Tibial artery (tissue), 4 donors: ENCODE results near the gene TMC3.

ENCODE experiments used
- DNase-seq, 2 donors: peaks; one replicate each; pipeline ENCODE4 v3.0.0-alpha.2; 2019
- H3K27ac ChIP-seq, 2 donors: fragments of 200-600 bp; sonication (generic) in 1 of 2; 1 replicate in 1 of 2; 2 replicates in 1 of 2; pipeline ENCODE4 v1.5.1; 2018 to 2019; ENCODE audit warnings: mild to moderate bottlenecking in 1 of 2
- H3K27me3 ChIP-seq, 2 donors: fragments of 200-600 bp; sonication (generic) in 1 of 2; one replicate each; pipeline versions ENCODE4 v1.5.1 to v1.6.0; 2016 to 2019
- H3K36me3 ChIP-seq, 3 donors: fragments of 200-600 bp; sonication (generic) in 2 of 3; one replicate each; pipeline ENCODE4 v1.5.1; 2016 to 2019; ENCODE audit warnings: mild to moderate bottlenecking in 2 of 3
- H3K4me1 ChIP-seq, 4 donors: fragments of 200-600 bp; sonication (generic) in 2 of 4; 1 replicate in 3 of 4; 2 replicates in 1 of 4; pipeline ENCODE4 v1.5.1; 2016 to 2019
- H3K4me3 ChIP-seq, 2 donors: fragments of 200-600 bp; sonication (generic) in 1 of 2; 1 replicate in 1 of 2; 2 replicates in 1 of 2; pipeline ENCODE4 v1.5.1; 2018 to 2019; ENCODE audit warnings: mild to moderate bottlenecking in 2 of 2
- H3K9me3 ChIP-seq, 3 donors: fragments of 200-600 bp; sonication (generic) in 1 of 3; one replicate each; pipeline ENCODE4 v1.5.1; 2016 to 2019
- intact Hi-C: fragments of 100-400 bp; cut with DNase I; formaldehyde crosslinking; loops from one replicate; pipeline ENCODE4 v1.15.0; 2023; ENCODE audit warnings: low total_unique reads
- TF ChIP-seq, protein P1 (sequence below), 2 experiments: fragments of 200-600 bp in 1 of 2; fragments of 450-650 bp in 1 of 2; IDR thresholded peaks; one replicate each; pipeline ENCODE4 v1.5.1; 2017 to 2019; ENCODE audit warnings: antibody characterized with exemption in 2 of 2, mild to moderate bottlenecking in 1 of 2, moderate library complexity in 1 of 2

The TMC3 gene

GRCh38 chr15:81297603-81298575 lies 76.1 kb downstream of the TMC3 start:
- peak overlapping the region in 1 of 2 donors; percentile 26 for H3K4me3 ChIP-seq
- DNase-seq = peak in 1 of 2 donors; percentile 50
- no peaks in the 10 kb centered on the region for H3K27me3 ChIP-seq
- peaks cover 0 to 13% (median 1%) of the 10 kb centered on the region in 4 donors for H3K4me1 ChIP-seq
- intact Hi-C loops = no loop called here
- peak overlapping the region in 1 of 2 donors; percentile 29 for H3K27ac ChIP-seq
- no peaks in the 10 kb centered on the region for H3K9me3 ChIP-seq
- TF ChIP-seq, protein P1, sequence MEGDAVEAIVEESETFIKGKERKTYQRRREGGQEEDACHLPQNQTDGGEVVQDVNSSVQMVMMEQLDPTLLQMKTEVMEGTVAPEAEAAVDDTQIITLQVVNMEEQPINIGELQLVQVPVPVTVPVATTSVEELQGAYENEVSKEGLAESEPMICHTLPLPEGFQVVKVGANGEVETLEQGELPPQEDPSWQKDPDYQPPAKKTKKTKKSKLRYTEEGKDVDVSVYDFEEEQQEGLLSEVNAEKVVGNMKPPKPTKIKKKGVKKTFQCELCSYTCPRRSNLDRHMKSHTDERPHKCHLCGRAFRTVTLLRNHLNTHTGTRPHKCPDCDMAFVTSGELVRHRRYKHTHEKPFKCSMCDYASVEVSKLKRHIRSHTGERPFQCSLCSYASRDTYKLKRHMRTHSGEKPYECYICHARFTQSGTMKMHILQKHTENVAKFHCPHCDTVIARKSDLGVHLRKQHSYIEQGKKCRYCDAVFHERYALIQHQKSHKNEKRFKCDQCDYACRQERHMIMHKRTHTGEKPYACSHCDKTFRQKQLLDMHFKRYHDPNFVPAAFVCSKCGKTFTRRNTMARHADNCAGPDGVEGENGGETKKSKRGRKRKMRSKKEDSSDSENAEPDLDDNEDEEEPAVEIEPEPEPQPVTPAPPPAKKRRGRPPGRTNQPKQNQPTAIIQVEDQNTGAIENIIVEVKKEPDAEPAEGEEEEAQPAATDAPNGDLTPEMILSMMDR (IDR thresholded peaks at IDR 0.05) = no peak
- peaks cover 0 to 23% (median 14%) of the 10 kb centered on the region in 3 donors for H3K36me3 ChIP-seq

DNA sequence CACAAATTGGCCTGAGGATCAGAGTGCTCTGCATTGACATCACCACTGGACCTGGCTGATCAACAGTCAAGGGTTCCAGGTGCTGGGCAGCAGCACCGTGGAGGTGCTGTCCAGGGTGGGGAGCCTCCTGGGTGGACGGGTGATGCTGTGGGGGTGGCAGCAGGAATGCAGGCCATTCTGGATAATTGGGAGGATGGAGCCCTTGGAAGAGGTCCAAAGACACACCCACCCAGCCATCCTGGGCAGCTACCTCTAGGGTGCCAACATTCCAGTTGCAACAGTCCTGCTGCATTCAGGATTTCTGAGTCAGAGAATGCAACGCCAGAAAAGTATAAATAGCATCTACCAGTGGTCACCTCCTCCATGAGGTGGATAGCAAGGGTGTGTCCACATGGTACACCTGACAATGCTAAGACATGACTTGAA lies 76.9 kb downstream of the TMC3 start:
- peak in 1 of 2 donors; percentile 60 for DNase-seq
- Histone ChIP-seq H3K9me3 (no peaks in the 10 kb centered on the region), H3K4me1 (peaks cover 0 to 13% (median 1%) of the 10 kb centered on the region in 4 donors), H3K4me3 (peak overlapping the region; percentile 26 to 28), H3K27me3 (no peaks in the 10 kb centered on the region), H3K27ac (peak overlapping the region in 1 of 2 donors; percentile 29), H3K36me3 (peaks cover 0 to 25% (median 21%) of the 10 kb centered on the region in 3 donors)
- intact Hi-C loops = no loop called here
- TF ChIP-seq, protein P1 (IDR thresholded peaks at IDR 0.05) = no peak

DNA sequence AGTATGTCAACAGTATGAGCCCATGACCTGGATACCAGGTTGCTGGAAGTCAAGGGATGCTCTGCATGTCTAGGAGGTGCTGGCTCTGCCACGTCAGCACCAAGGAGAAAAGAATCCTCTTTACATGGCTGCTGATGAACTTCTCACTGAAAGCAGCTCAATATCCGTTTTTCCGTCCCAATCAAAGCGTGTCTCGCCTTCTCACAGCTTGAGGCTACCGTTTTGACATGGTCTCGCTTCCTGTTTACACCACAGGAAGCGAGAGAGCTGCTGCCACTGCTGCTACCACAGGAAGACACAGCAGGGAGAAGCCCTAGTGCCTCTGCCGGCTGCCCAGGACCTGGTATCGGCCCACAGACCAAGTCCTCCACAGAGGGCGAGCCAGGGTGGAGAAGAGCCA lies 77.3 kb downstream of the TMC3 start:
- peak; percentile 62 to 76 for DNase-seq
- H3K27me3 ChIP-seq = no peaks in the 10 kb centered on the region
- peaks cover 0 to 21% (median 20%) of the 10 kb centered on the region in 3 donors for H3K36me3 ChIP-seq
- H3K27ac ChIP-seq = peak overlapping the region in 1 of 2 donors; percentile 29
- no peaks in the 10 kb centered on the region for H3K9me3 ChIP-seq
- TF ChIP-seq, protein P1 (IDR thresholded peaks at IDR 0.05) = no peak
- intact Hi-C loops = no loop called here
- H3K4me1 ChIP-seq = peaks cover 0 to 13% (median 1%) of the 10 kb centered on the region in 4 donors
- peak overlapping the region; percentile 26 to 28 for H3K4me3 ChIP-seq

GRCh38 chr15:81296186-81296585 lies 77.8 kb downstream of the TMC3 start:
- no peak overlapping the region for H3K27ac ChIP-seq

DNA sequence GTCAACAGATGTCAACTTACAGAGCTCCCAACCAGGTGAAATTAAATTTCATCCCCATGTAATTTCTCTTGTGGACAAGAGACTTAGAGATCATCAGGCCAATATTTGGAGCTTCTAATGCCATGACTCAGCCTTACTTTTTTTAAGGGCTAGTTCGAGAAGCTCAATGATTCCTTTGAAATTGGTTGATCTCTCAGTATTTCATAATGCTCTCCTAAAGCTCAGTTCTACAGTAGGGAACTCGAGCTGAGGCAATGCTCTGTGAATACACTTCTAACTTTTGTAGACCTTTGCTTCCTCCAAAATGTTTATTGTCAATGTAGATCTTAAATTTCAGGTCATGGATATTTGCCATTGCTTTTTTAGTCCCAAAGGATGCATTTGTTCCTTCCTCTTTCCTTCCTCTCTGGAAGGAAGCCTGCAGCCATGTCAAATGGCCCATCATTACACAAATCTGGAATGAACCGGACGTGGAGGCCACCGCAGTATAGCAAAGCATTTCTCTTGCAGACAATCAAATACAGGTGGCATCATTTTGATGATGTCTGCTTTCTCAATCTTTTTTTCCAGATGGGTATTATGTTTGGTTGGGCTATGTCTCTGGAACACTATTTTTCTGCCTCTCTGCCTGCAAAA lies 78.4 kb downstream of the TMC3 start:
- no peaks in the 10 kb centered on the region for H3K9me3 ChIP-seq
- H3K4me1 ChIP-seq = peaks cover 0 to 13% (median 1%) of the 10 kb centered on the region in 4 donors
- DNase-seq = peak in 1 of 2 donors; percentile 17
- TF ChIP-seq, protein P1 (IDR thresholded peaks at IDR 0.05) = no peak
- no peaks in the 10 kb centered on the region for H3K27me3 ChIP-seq
- no peak overlapping the region for H3K27ac ChIP-seq
- H3K36me3 ChIP-seq = peaks cover 0 to 16% (median 13%) of the 10 kb centered on the region in 3 donors
- H3K4me3 ChIP-seq = no peak overlapping the region
- intact Hi-C loops = no loop called here

More at GRCh38 chr15:81296186-81296585, 77.8 kb downstream of the TMC3 start:
- H3K4me3 ChIP-seq = no peak overlapping the region
- peak in 1 of 2 donors; percentile 11 for DNase-seq
- intact Hi-C loops = no loop called here
- TF ChIP-seq, protein P1 (IDR thresholded peaks at IDR 0.05) = no peak
- peaks cover 0 to 13% (median 1%) of the 10 kb centered on the region in 4 donors for H3K4me1 ChIP-seq
- H3K27me3 ChIP-seq = no peaks in the 10 kb centered on the region
- no peaks in the 10 kb centered on the region for H3K9me3 ChIP-seq
- H3K36me3 ChIP-seq = peaks cover 0 to 16% (median 15%) of the 10 kb centered on the region in 3 donors
